ENCODE measurements around the gene CMTR1. TPM values are rescaled to one million over a fixed set of nuclear protein-coding genes. Genes with fewer than 3 reads are reported as not detected.

The CMTR1 gene
- total and polyA plus RNA-seq, 10 donors = 19.4 to 62.4 (median 45.3) TPM

DNA sequence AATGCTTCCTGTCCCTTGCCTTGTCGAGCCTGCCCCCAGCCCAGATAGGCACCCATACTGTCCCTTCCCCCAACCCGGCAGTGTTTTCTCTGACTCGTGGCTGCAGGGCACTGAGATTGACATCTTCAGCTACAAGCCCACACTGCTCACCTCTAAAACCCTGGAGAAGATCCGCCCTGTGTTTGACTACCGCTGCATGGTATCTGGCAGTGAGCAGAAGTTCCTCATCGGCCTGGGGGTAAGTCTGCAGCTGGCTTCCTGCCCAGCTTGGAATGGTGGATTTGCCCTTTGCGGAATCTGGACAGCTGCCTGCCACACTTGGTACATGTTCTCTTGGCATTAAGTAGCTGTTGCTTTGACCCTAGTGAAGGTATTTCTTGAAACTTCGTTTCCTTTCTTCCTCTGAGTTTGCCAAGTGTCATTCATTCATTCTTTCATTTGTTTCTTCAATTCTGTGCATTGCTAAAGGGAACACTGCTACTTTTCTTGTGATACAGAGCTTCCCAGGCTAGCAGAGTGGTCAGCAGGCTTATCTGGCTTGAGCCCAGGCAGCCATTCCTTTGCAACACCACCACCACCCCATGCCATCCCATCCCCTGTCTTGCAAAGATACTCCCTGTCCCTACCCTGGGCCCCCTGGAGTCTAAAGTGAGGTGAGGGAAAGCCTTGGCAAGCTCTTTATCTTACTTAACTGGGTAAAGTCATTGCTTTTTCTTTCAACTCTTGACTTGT lies 40.5 kb downstream of the CMTR1 start:
- no peaks in the 10 kb centered on the region for H3K4me1 ChIP-seq
- no peak for DNase-seq
- 85 to 90% (median 88%) methylated on average over 8 of the region's 8 CpGs for WGBS, 5 donors
- no peaks in the 10 kb centered on the region for H3K27me3 ChIP-seq (replicated peaks in 1 of 7)
- H3K9me3 ChIP-seq = no peaks in the 10 kb centered on the region
- no peak overlapping the region for H3K27ac ChIP-seq
- peaks cover 7 to 99% (median 80%) of the 10 kb centered on the region in 6 donors for H3K36me3 ChIP-seq
- intact Hi-C loops (cut with DNase I; ENCODE audit: low total_unique reads) = no loop called here
- no peak overlapping the region for H3K4me3 ChIP-seq
- no peak for TF ChIP-seq POLR2AphosphoS5 (IDR thresholded peaks at IDR 0.05)
- TF ChIP-seq, protein P1, sequence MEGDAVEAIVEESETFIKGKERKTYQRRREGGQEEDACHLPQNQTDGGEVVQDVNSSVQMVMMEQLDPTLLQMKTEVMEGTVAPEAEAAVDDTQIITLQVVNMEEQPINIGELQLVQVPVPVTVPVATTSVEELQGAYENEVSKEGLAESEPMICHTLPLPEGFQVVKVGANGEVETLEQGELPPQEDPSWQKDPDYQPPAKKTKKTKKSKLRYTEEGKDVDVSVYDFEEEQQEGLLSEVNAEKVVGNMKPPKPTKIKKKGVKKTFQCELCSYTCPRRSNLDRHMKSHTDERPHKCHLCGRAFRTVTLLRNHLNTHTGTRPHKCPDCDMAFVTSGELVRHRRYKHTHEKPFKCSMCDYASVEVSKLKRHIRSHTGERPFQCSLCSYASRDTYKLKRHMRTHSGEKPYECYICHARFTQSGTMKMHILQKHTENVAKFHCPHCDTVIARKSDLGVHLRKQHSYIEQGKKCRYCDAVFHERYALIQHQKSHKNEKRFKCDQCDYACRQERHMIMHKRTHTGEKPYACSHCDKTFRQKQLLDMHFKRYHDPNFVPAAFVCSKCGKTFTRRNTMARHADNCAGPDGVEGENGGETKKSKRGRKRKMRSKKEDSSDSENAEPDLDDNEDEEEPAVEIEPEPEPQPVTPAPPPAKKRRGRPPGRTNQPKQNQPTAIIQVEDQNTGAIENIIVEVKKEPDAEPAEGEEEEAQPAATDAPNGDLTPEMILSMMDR (IDR thresholded peaks at IDR 0.05 in 8 of 11, conservative IDR thresholded peaks at IDR 0.05 in 3 of 11) = no peak
- no peak for TF ChIP-seq POLR2A (IDR thresholded peaks at IDR 0.05)

DNA sequence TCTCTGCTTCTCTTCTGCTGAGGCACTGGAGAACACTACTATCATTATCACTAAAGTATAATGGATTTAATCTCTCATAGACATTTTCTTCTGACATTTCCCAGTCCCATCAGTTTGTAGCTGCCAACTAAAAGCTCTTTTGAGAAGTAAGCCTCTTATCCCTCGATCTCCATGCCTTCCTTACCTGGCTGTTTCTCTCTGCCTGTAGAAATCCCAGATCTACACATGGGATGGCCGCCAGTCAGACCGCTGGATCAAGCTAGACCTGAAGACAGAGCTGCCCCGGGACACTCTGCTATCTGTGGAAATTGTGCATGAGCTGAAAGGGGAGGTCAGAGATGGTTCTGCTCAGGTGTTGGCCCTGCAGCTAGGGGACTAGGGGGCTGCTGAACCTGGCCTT lies 41.3 kb downstream of the CMTR1 start:
- TF ChIP-seq, protein P1 (IDR thresholded peaks at IDR 0.05 in 8 of 11, conservative IDR thresholded peaks at IDR 0.05 in 3 of 11) = no peak
- TF ChIP-seq POLR2A (IDR thresholded peaks at IDR 0.05) (no peak), POLR2AphosphoS5 (IDR thresholded peaks at IDR 0.05) (no peak)
- 85 to 98% (median 96%) methylated on average over 4 of the region's 4 CpGs for WGBS, 5 donors
- intact Hi-C loops (cut with DNase I; ENCODE audit: low total_unique reads) = no loop called here
- H3K4me1 ChIP-seq = no peaks in the 10 kb centered on the region
- H3K27me3 ChIP-seq (replicated peaks in 1 of 7) = no peaks in the 10 kb centered on the region
- H3K9me3 ChIP-seq = no peaks in the 10 kb centered on the region
- no peak overlapping the region for H3K27ac ChIP-seq
- H3K4me3 ChIP-seq = no peak overlapping the region
- peaks cover 7 to 100% (median 87%) of the 10 kb centered on the region in 6 donors for H3K36me3 ChIP-seq
- no peak for DNase-seq

DNA sequence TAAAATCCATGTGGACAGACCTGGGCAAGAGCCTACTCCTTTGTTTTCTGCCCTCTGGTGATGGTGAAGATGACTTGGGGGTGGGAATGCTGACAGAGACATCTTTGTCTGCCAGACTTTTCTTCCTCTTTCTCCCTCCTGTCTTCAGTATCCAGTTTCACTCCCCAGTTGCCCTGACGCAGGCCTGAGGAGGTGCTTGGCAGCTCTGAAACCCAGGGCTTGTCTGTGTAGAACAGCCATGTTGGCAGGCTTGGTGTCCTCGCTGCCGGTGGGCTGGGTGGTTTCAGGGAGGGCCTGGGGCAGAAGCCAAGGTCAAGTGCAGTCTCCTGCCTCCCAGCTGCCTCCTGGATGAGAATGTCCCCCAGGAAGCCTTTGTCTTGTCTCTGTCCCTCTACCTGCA lies 44.2 kb downstream of the CMTR1 start:
- DNase-seq = no peak

More for the DNA sequence above, 44.2 kb downstream of the CMTR1 start:
- no peak overlapping the region for H3K4me3 ChIP-seq
- WGBS, 5 donors = 53 to 95% (median 77%) methylated on average over 3 of the region's 3 CpGs
- H3K36me3 ChIP-seq = peaks cover 7 to 100% (median 96%) of the 10 kb centered on the region in 6 donors
- H3K4me1 ChIP-seq = no peaks in the 10 kb centered on the region
- intact Hi-C loops (cut with DNase I; ENCODE audit: low total_unique reads) = no loop called here
- H3K9me3 ChIP-seq = no peaks in the 10 kb centered on the region
- no peaks in the 10 kb centered on the region for H3K27me3 ChIP-seq (replicated peaks in 1 of 7)
- no peak for TF ChIP-seq POLR2A (IDR thresholded peaks at IDR 0.05)
- TF ChIP-seq, protein P1 (IDR thresholded peaks at IDR 0.05 in 8 of 11, conservative IDR thresholded peaks at IDR 0.05 in 3 of 11) = no peak
- no peak for TF ChIP-seq POLR2AphosphoS5 (IDR thresholded peaks at IDR 0.05)
- no peak overlapping the region for H3K27ac ChIP-seq

All from spleen (tissue), 11 donors.